ENCODE measurements around the gene ACOXL.
"Not testable (repeated sequence)": the region's sequence is repeated elsewhere in the genome, so short reads cannot be mapped to it uniquely, and the experiment has no call there.

The ACOXL gene

GRCh38 chr2:110934948-110935347, 202.6 kb downstream of the ACOXL start:
- no peak for DNase-seq

GRCh38 chr2:110940376-110940910, 208.1 kb downstream of the ACOXL start:
- no peak for DNase-seq

GRCh38 chr2:110941226-110941625, 208.9 kb downstream of the ACOXL start:
- DNase-seq: no peak

- no peak for DNase-seq
Measured at GRCh38 chr2:110943070-110943634, 210.8 kb downstream of the ACOXL start.

GRCh38 chr2:110946902-110947301, 214.5 kb downstream of the ACOXL start:
- no peak for DNase-seq

- no peak for DNase-seq
Measured at GRCh38 chr2:110948027-110948674, 215.8 kb downstream of the ACOXL start.

- no peak for DNase-seq
Measured at GRCh38 chr2:110950281-110950680, 217.9 kb downstream of the ACOXL start.

GRCh38 chr2:110955045-110955444, 222.7 kb downstream of the ACOXL start:
- DNase-seq: no peak

- DNase-seq: no peak
Measured at GRCh38 chr2:110955556-110955955, 223.2 kb downstream of the ACOXL start.

GRCh38 chr2:110957293-110957692, 224.9 kb downstream of the ACOXL start:
- DNase-seq: no peak

- no peak for DNase-seq
Measured at GRCh38 chr2:110958346-110959119, 226.2 kb downstream of the ACOXL start.

GRCh38 chr2:110959198-110959597, 226.8 kb downstream of the ACOXL start:
- DNase-seq: no peak

GRCh38 chr2:110960281-110960680, 227.9 kb downstream of the ACOXL start:
- DNase-seq: no peak

- DNase-seq: no peak
Measured at GRCh38 chr2:110960954-110961353, 228.6 kb downstream of the ACOXL start.

GRCh38 chr2:110961643-110962042, 229.3 kb downstream of the ACOXL start:
- not testable (repeated sequence) for DNase-seq

- DNase-seq: no peak
Measured at GRCh38 chr2:110969696-110970095, 237.3 kb downstream of the ACOXL start.

GRCh38 chr2:110970201-110970600, 237.8 kb downstream of the ACOXL start:
- no peak for DNase-seq

- DNase-seq: no peak
Measured at GRCh38 chr2:110971811-110972210, 239.4 kb downstream of the ACOXL start.

GRCh38 chr2:110973262-110973661, 240.9 kb downstream of the ACOXL start:
- no peak for DNase-seq

GRCh38 chr2:110977403-110977802, 245.0 kb downstream of the ACOXL start:
- DNase-seq: no peak

- no peak for DNase-seq
Measured at GRCh38 chr2:110978148-110978547, 245.8 kb downstream of the ACOXL start.

GRCh38 chr2:110978756-110979470, 246.5 kb downstream of the ACOXL start:
- DNase-seq: no peak
